ENCODE measurements around the gene PPIC.

- TF ChIP-seq EZH2phosphoT487 (IDR thresholded peaks at IDR 0.05; ENCODE audit: low read length): no peak
- TF ChIP-seq CTCF (IDR thresholded peaks at IDR 0.05; ENCODE audit: low read length): no peak
- TF ChIP-seq EZH2 (optimal IDR thresholded peaks at IDR 0.05; ENCODE audit: low read depth, low read length): no peak
These were observed 54.7 kb downstream of the PPIC start for GRCh38 chr5:122981846-122982245.
